SK-N-SH treated with all-trans-retinoic acid at 6 μM for 48 hours (cell line): ENCODE data around the gene TEX36.

Experiments used
- ATAC-seq: fragments of 200-7000 bp; cut with Tn5 transposase; 3 replicates; pipeline ENCODE4 v1.9.1; 2020; ENCODE audit warnings: mild to moderate bottlenecking, moderate library complexity
- ARNTL ChIP-seq: fragments of 450-650 bp; formaldehyde crosslinking; IDR thresholded peaks from 2 replicates; pipeline ENCODE4 v1.5.0; 2020; ENCODE audit warnings: low read depth, mild to moderate bottlenecking, moderate library complexity, borderline replicate concordance
- BACH2 ChIP-seq: fragments of 250-450 bp; sonication (Bioruptor Pico); IDR thresholded peaks from 2 replicates; pipeline ENCODE4 v1.9.0; 2021; ENCODE audit warnings: mild to moderate bottlenecking, borderline replicate concordance
- CREB5 ChIP-seq: fragments of 250-450 bp; sonication (Bioruptor Pico); IDR thresholded peaks from 2 replicates; pipeline ENCODE4 v1.5.1; 2020; ENCODE audit warnings: low read depth, mild to moderate bottlenecking, moderate library complexity
- CSDC2 ChIP-seq: fragments of 250-450 bp; sonication (Bioruptor Pico); IDR thresholded peaks from 2 replicates; pipeline ENCODE4 v1.5.0; 2020; ENCODE audit warnings: mild to moderate bottlenecking, moderate library complexity
- CSRNP3 ChIP-seq: fragments of 250-450 bp; sonication (Bioruptor Pico); IDR thresholded peaks from 2 replicates; pipeline ENCODE4 v1.5.1; 2021; ENCODE audit warnings: mild to moderate bottlenecking, moderate library complexity
- ESRRG ChIP-seq: fragments of 250-450 bp; sonication (Bioruptor Pico); IDR thresholded peaks from 2 replicates; pipeline ENCODE4 v1.6.1; 2021; ENCODE audit warnings: mild to moderate bottlenecking
- GLIS3 ChIP-seq: fragments of 250-450 bp; sonication (Bioruptor Pico); IDR thresholded peaks from 2 replicates; pipeline ENCODE4 v1.5.0; 2020; ENCODE audit warnings: mild to moderate bottlenecking, moderate library complexity
- ISL1 ChIP-seq: fragments of 250-450 bp; sonication (Bioruptor Pico); IDR thresholded peaks from 2 replicates; pipeline ENCODE4 v2.1.2; 2022; ENCODE audit warnings: mild to moderate bottlenecking, moderate library complexity
- OSR1 ChIP-seq: fragments of 250-450 bp; sonication (Bioruptor Pico); IDR thresholded peaks from 2 replicates; pipeline ENCODE4 v1.8.0; 2022; ENCODE audit warnings: moderate library complexity, mild to moderate bottlenecking, inconsistent platforms
- PATZ1 ChIP-seq: fragments of 250-450 bp; sonication (Bioruptor Pico); IDR thresholded peaks from 2 replicates; pipeline ENCODE4 v1.8.0; 2020; ENCODE audit warnings: mild to moderate bottlenecking, moderate library complexity, borderline replicate concordance
- POU6F1 ChIP-seq: fragments of 250-450 bp; sonication (Bioruptor Pico); IDR thresholded peaks from 2 replicates; pipeline ENCODE4 v1.8.0; 2021; ENCODE audit warnings: low read depth, mild to moderate bottlenecking, moderate library complexity, borderline replicate concordance
- PPARA ChIP-seq: fragments of 250-450 bp; sonication (Bioruptor Pico); IDR thresholded peaks from 2 replicates; pipeline ENCODE4 v1.5.0; 2020; ENCODE audit warnings: mild to moderate bottlenecking, borderline replicate concordance
- RARB ChIP-seq: fragments of 250-450 bp; sonication (Bioruptor Pico); IDR thresholded peaks from 2 replicates; pipeline ENCODE4 v1.8.0; 2021; ENCODE audit warnings: mild to moderate bottlenecking, moderate library complexity
- SNAI2 ChIP-seq: fragments of 250-450 bp; sonication (Bioruptor Pico); IDR thresholded peaks from 2 replicates; pipeline ENCODE4 v1.5.0; 2020; ENCODE audit warnings: mild to moderate bottlenecking, moderate library complexity
- TCF4 ChIP-seq: fragments of 250-450 bp; sonication (Bioruptor Pico); IDR thresholded peaks from 2 replicates; pipeline ENCODE4 v1.8.0; 2021; ENCODE audit warnings: mild to moderate bottlenecking, moderate library complexity, borderline replicate concordance
- TOX ChIP-seq: fragments of 250-450 bp; sonication (Bioruptor Pico); IDR thresholded peaks from 2 replicates; pipeline ENCODE4 v1.8.0; 2021; ENCODE audit warnings: mild to moderate bottlenecking, moderate library complexity, borderline replicate concordance
- TSHZ2 ChIP-seq: fragments of 250-450 bp; sonication (Bioruptor Pico); IDR thresholded peaks from 2 replicates; pipeline ENCODE4 v1.5.0; 2020; ENCODE audit warnings: mild to moderate bottlenecking, moderate library complexity
- ZC3H10 ChIP-seq: fragments of 250-450 bp; sonication (Bioruptor Pico); IDR thresholded peaks from 2 replicates; pipeline ENCODE4 v1.5.1; 2021; ENCODE audit warnings: mild to moderate bottlenecking, moderate library complexity
- ZFP3 ChIP-seq: fragments of 250-450 bp; sonication (Bioruptor Pico); IDR thresholded peaks from 2 replicates; pipeline ENCODE4 v1.5.0; 2020; ENCODE audit warnings: mild to moderate bottlenecking, moderate library complexity
- ZFP30 ChIP-seq: fragments of 450-650 bp; formaldehyde crosslinking; IDR thresholded peaks from 2 replicates; pipeline ENCODE4 v1.5.0; 2022; ENCODE audit warnings: mild to moderate bottlenecking, moderate library complexity
- ZNF565 ChIP-seq: fragments of 450-650 bp; formaldehyde crosslinking; conservative IDR thresholded peaks from 2 replicates; pipeline ENCODE4 v1.5.0; 2020; ENCODE audit warnings: low read depth, mild to moderate bottlenecking, moderate library complexity
- ZNF70 ChIP-seq: fragments of 450-650 bp; formaldehyde crosslinking; IDR thresholded peaks from 2 replicates; pipeline ENCODE4 v1.5.0; 2020; ENCODE audit warnings: mild to moderate bottlenecking, moderate library complexity
- ZNF8 ChIP-seq: fragments of 450-650 bp; formaldehyde crosslinking; IDR thresholded peaks from 2 replicates; pipeline ENCODE4 v1.5.0; 2020; ENCODE audit warnings: mild to moderate bottlenecking, moderate library complexity

Gene TEX36

GRCh38 chr10:125707541-125708468 lies 24.8 kb upstream of the TEX36 start:
- peak; percentile 71 for ATAC-seq
- TF ChIP-seq ZNF8 (CRISPR knock-in tag): no peak
- TF ChIP-seq ARNTL: no peak
- no peak for TF ChIP-seq ZC3H10 (CRISPR knock-in tag)
- TF ChIP-seq ZFP3 (CRISPR knock-in tag): no peak
- TF ChIP-seq CSDC2 (CRISPR knock-in tag): no peak
- no peak for TF ChIP-seq CREB5 (CRISPR knock-in tag)
- no peak for TF ChIP-seq TCF4 (CRISPR knock-in tag)
- TF ChIP-seq TOX: no peak
- no peak for TF ChIP-seq RARB (CRISPR knock-in tag)
- no peak for TF ChIP-seq TSHZ2 (CRISPR knock-in tag)
- no peak for TF ChIP-seq ISL1
- TF ChIP-seq, all 23 proteins: peak for 0

- no peak for TF ChIP-seq ZNF565 (CRISPR knock-in tag)
- no peak for TF ChIP-seq BACH2 (CRISPR knock-in tag)
- no peak for TF ChIP-seq OSR1
- TF ChIP-seq POU6F1 (CRISPR knock-in tag): no peak
- TF ChIP-seq ZNF70 (CRISPR knock-in tag): no peak
- no peak for TF ChIP-seq CREB5 (CRISPR knock-in tag)
- TF ChIP-seq PATZ1 (CRISPR knock-in tag): no peak
- TF ChIP-seq TCF4 (CRISPR knock-in tag): no peak
- TF ChIP-seq ISL1: no peak
- TF ChIP-seq TOX: no peak
- no peak for TF ChIP-seq CSDC2 (CRISPR knock-in tag)
- no peak for TF ChIP-seq ZC3H10 (CRISPR knock-in tag)
- no peak for TF ChIP-seq ZFP30 (CRISPR knock-in tag)
- TF ChIP-seq, all 23 proteins: peak for 0
- ATAC-seq: peak; percentile 59; the same call in 1 of the 3 replicates
Measured at GRCh38 chr10:125700355-125700911, 17.5 kb upstream of the TEX36 start.

- ATAC-seq: no peak
- no peak for TF ChIP-seq RARB (CRISPR knock-in tag)
- no peak for TF ChIP-seq ESRRG
- no peak for TF ChIP-seq ZNF70 (CRISPR knock-in tag)
- no peak for TF ChIP-seq TCF4 (CRISPR knock-in tag)
- no peak for TF ChIP-seq ZFP3 (CRISPR knock-in tag)
- TF ChIP-seq PPARA (CRISPR knock-in tag): no peak
- no peak for TF ChIP-seq ZC3H10 (CRISPR knock-in tag)
- TF ChIP-seq SNAI2 (CRISPR knock-in tag): no peak
- TF ChIP-seq ZNF565 (CRISPR knock-in tag): no peak
- no peak for TF ChIP-seq OSR1
- no peak for TF ChIP-seq TOX
- TF ChIP-seq ZNF8 (CRISPR knock-in tag): no peak
- TF ChIP-seq ARNTL: no peak
- no peak for TF ChIP-seq BACH2 (CRISPR knock-in tag)
- TF ChIP-seq CSRNP3 (CRISPR knock-in tag): no peak
- no peak for TF ChIP-seq GLIS3
- TF ChIP-seq ZFP30 (CRISPR knock-in tag): no peak
Measured at GRCh38 chr10:125699562-125700143, 16.7 kb upstream of the TEX36 start.
